ENCODE results near the gene SEMA5A.

DNA sequence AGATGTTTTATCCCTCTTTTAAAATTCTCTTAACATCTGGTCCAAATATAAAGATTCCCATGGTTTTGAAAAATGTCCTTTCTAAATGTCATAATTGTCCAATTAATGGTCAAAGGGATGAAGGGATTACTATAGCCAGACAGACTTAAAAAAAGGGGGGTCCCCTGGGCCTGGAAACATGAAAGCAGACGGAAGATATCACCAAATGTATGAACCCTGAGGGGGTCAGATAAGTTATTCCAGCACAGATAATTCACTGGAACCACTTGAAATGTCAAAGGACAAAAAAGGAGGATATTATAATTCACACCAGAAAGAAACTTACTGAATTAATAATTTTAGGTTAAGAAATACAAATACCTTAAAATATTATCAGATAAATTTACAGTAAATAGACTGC, 155.8 kb downstream of the SEMA5A start:
- no peak for TF ChIP-seq POLR2AphosphoS5 (IDR thresholded peaks at IDR 0.05; ENCODE audit: low read depth, low read length)
- TF ChIP-seq, protein P1, sequence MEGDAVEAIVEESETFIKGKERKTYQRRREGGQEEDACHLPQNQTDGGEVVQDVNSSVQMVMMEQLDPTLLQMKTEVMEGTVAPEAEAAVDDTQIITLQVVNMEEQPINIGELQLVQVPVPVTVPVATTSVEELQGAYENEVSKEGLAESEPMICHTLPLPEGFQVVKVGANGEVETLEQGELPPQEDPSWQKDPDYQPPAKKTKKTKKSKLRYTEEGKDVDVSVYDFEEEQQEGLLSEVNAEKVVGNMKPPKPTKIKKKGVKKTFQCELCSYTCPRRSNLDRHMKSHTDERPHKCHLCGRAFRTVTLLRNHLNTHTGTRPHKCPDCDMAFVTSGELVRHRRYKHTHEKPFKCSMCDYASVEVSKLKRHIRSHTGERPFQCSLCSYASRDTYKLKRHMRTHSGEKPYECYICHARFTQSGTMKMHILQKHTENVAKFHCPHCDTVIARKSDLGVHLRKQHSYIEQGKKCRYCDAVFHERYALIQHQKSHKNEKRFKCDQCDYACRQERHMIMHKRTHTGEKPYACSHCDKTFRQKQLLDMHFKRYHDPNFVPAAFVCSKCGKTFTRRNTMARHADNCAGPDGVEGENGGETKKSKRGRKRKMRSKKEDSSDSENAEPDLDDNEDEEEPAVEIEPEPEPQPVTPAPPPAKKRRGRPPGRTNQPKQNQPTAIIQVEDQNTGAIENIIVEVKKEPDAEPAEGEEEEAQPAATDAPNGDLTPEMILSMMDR (IDR thresholded peaks at IDR 0.05), result no peak
- no peak for TF ChIP-seq REST (IDR thresholded peaks at IDR 0.05; ENCODE audit: insufficient read depth in 1 of 2, low read depth in 2 of 2, low read length in 1 of 2)
